ENCODE results near the gene GRAMD2B.

GRAMD2B gene

DNA sequence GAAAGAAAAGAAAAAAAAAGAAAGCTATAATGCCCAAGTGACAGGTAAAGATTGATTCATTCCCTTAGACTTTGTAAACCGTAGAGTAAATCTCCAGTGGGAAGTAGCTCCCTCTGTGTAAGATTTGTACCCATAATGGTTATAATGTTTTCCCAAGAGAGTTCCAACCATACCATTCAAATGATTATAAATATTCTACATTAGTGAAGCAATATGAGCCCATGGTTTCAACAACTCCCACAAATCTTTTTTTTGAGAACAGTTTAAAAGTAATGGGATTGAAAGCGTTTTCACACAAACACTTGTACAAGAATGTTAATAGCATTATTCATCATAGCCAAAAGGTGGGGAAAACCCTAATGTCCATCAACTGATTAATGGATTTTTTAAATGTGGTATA lies 58.0 kb downstream of the GRAMD2B start:
- peak; percentile 80 for DNase-seq

DNA sequence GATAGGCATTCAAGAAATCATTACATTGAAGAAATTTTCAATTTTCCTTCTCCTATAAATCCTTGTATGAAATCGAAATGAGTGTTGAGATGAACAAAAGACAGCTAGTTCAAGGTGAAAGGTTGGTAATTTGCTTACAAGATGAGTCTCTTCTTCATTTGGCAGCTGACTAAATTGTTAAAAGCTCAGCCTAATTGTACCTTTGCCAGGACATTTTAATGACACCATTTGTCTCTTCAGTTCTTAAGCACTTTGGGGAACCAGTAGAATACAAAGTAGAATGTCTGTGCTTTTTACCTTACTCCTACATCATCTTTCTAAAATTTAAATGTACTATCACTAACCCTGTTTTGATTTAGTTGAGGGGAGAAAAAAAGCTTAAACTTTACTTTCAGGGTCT lies 59.4 kb downstream of the GRAMD2B start:
- DNase-seq = no peak

DNA sequence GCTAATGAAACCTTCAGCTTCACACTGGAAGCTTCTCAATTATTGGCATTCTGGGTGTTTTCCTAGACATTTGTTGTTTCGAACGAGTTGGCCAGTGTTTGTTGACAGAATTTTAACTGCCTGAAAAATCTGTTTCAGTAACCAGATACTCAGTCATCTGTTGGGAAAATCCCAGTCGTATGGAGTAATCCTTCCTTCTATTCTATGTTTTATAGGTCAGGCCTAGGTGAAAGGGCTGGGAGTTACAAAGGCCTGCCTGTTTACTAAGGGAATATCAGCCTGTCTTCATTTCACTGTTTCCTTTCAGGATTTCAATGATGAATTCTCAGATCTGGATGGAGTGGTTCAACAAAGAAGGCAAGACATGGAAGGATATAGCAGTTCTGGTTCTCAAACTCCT lies 59.9 kb downstream of the GRAMD2B start:
- DNase-seq = no peak

DNA sequence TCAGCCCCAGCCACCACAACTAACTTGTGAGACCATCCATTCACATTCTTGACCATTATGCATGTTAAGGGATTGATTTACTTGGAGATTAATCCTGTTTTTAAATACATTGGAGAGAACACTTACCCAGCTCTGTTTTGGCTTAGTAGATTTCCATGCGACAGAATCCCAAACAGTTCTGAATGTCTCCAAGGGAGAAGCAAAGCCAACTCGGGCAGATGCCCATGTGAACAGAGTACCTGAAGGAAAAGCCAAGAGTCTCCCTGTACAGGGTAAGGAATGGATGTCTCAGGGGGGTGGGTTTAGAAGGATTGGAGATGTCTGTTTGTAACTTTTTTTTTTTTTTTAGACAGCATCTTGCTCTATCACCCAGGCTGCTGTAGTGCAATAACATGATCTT lies 61.0 kb downstream of the GRAMD2B start:
- DNase-seq = no peak

DNA sequence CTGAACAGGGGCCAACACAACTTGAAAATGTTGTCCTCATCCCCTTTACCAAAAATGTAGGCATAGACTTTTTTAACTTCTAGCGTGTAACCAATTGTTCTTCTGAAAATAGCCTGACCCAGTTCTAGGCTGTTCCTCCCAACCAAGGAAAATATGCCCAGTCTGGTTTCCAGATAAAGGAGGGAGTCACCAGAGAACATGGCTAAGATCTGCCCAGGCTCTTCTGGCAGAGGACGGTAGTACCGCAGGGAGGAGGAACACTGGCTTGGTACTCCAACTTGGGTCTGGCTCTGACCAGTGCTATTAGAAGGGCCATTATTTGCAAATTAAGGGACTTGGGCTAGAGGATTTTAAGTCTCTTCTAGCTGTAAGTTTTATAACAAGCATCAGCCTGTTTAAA lies 63.1 kb downstream of the GRAMD2B start:
- no peak for DNase-seq

DNA sequence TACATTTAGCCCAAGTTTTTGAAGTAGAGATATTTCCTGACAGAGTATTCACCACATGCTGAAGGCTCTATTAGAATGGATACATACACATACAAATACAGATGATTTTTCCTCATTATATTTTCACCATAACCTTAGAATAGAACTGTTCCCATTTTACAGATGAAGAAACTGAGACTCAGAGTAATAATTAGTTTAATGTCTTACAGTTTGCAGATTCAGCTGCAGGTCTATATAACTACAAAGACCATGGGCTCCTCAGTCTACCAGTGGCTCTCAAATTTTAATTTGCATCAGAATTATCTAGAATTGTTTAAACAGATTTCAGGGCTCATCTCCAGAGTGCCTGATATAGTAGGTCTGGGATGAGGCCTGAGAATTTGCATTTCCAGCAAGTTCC lies 64.4 kb downstream of the GRAMD2B start:
- DNase-seq = no peak

DNA sequence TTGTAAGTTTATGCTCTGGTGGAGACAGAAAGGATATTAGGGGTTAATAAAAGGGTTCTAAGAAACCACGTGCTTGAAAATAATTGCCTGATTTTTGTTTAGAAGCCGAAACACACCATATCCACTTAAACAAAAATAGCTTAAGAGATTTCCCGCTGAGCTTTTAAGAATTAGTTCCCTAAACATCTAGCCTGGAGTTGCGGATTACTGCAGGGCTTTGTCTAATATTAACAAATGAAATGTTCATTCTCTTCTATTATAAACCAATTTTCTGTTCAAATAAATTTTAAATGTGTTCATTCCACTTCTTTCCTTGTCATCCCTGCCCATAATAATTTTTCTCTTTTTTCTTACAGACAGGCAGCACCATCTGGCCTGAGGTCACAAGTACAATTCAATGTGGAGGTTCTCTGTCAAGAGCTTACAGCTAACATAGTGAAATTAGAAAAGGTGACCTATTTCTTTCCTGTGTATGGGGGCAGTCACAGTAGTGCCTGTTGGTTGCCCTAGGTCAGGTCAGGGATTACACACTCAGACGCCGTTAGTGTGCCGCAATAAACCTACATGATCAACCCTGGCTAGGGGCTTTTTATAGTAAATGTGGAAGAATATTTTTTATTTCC lies 65.3 kb downstream of the GRAMD2B start:
- DNase-seq = no peak

DNA sequence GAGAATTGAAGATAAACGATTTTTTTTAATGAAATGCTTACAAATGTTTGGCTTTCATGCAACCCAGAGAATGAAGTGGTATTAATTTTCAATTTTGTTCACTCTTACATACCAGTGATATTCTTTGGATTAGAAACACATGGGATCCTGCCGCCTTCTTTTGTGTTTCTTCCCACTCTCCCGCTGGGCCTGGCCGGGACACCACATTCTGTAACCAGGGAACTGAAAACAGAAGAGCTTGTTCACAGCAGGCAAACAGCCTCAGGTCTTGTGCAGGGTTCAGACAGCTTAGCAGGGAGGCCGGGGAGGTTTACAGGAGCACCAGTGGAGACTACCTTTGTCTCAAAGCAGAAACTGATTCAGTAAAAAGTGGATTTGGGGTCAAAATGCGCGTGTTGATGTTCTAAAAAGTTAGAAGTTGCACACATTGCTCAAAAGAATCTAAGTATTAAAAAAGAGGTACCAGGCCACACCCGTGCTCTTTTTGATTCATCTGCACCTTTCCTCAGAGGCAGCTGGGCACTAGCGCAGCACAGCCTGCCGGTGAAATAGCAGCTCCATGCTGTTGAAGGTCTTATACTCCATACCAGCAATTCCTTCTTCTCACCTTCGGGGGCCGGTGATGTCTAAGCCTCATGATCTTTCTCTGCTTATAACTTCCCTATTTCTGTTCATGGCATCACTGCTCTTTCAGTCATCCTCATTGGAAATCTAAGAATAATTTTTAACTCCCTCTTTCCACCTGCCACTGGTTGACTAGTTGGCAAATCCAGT lies 67.1 kb downstream of the GRAMD2B start:
- DNase-seq = peak; percentile 72

DNA sequence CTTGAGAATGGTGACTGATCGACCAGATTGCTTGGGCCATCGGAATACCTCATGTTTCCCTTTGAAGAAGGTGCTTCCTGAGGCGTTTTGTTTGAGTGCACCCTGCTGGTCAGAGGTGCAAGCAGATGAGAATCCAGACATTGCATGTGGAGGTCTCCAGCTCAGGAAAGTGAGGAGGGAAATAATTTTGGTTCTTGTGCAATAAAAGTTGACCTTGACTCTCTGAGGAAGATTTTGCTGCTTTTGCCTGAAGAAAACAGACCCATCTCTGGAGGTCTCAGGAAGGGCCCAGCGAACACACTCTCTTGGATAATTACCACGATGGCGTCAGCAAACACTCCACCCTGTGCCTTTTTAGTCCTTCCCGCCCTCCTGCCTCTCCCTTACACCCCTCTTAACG lies 69.7 kb downstream of the GRAMD2B start:
- peak; percentile 30 for DNase-seq

DNA sequence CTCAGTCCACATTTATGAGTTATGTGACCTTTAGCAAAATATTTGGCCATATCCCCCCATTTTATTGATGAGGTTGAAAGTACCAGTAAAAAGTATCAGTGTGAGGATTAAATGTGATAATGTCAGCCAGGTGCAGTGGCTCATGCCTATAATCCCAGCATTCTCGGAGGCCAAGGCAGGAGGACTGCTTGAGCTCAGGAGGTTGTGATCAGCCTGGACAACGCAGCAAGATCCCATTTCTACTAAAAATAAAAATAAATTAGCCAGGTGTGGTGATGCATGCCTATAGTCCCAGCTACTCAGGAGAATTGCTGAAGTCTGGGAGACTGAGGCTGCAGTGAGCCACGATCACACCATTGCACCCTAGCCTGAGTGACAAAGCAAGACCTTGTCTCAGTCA lies 71.2 kb downstream of the GRAMD2B start:
- DNase-seq = no peak

DNA sequence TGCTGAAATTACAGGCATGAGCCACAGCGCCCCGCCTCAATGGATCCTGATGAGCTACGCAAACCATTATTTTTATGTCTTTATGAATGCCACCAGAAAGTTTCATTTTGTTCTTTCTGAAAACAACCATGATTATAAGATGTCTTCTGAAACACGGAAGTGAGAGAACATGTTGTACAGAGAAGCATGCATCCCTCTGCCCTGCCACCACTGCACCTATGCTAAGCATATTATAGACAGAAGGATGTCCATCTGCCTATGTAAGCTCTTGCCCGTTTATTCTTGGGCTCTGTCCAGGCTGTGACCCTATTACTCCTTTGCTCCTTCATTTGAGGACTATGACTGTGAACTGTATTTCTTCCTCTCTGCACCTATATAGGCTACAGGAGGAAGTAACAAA lies 74.3 kb downstream of the GRAMD2B start:
- DNase-seq = no peak

DNA sequence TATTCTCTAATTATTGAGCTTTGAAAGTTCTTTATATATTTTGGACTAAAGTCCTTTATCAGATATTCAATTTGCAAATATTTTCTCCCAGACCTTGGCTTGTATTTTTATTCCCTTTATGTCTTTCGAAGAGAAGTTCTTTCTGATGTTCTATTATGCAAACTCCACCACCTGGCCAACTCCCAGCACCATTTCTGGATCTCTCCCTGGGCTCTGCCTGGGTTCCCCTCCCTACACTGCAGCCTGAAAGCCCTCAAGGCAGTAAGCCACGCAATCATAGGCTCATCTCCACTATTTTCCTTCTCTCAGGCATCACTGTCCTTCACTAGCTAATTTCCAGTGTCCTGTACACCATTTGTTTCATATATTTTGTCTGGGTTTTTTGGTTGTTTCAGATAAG lies 76.1 kb downstream of the GRAMD2B start:
- DNase-seq = no peak

DNA sequence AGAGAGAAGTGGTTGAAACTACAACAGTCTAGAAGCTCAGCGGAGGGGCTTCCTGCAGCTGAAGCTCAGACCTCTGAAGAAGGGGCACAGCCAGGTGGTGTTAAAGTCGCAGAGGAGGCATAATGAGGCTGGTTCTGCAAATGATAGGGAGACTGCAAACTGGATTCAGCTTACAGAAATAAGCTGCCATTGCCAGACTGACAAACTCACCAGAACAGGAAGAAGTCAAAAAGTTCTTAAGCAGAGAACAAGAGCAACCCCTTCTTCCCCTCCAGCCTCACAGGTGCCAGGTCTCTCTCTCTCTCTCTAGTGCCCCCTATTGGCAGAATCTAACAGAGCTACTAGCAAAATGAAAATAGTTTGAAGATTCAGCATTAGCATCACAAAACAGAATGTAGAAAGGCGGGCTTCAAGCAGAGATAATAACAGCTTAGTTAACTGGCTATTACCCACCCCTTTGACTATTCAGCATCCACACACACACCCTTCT lies 76.7 kb downstream of the GRAMD2B start:
- peak; percentile 4 for DNase-seq

DNA sequence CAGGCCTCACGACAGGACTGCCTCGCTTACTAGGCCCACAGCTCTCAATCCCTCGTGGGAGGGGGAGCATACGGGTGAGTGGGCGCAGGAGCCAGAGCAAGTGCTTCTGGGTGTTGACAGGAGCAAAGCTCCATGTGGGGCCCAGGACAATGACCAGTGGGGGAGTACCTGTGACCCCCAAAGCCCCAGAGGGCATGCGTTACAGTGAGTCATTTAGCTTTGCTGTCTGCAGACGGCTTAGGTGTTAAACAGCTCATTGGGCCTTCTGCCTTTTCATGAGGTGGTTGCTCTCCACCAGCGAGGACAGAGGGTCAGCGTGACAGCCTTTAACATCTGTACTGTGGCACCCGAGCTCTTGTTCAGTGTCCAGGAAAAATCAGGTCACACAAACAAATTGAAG lies 78.2 kb downstream of the GRAMD2B start:
- no peak for DNase-seq

DNA sequence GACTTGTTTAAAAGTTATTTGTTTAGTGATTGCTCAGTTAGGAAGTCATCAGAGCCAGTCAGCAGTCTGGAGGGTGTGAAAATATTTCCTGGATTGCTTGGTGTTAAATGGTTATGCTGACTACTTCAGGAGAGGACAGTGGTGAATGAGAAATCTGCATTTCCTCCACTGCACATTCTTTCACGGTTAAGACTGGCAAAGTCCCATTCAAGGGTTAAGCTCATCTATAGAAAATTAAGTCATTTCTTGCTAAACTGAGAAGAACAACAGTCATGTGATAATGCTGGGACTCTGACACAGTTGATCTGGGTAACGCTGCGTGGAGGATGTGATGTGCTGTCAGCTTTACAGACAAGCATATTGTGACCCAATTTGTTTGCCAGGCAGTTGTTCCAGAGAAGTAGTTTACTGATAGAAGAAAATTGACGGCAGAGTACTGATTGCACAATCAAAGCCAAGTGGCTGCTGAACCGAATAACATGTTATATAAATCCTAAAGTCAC lies 80.4 kb downstream of the GRAMD2B start:
- peak; percentile 45 for DNase-seq

DNA sequence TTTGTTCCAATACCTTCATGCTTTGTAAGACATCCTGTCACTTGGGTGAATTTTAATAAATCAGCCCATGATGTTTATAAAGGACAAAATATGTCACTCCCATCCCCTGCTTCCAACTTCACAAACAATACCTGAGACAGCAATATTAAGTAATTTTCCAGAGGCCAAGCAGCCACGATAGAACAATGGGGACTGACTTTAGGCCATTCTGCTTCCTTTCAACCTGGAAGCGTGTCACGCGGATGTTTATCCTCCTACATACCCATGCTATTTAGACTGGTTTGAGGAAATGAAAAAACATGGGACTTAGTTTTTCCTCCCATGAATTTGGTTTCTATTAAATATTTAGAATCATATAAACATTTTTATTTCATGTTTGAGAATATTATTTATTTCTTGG lies 82.9 kb downstream of the GRAMD2B start:
- no peak for DNase-seq

DNA sequence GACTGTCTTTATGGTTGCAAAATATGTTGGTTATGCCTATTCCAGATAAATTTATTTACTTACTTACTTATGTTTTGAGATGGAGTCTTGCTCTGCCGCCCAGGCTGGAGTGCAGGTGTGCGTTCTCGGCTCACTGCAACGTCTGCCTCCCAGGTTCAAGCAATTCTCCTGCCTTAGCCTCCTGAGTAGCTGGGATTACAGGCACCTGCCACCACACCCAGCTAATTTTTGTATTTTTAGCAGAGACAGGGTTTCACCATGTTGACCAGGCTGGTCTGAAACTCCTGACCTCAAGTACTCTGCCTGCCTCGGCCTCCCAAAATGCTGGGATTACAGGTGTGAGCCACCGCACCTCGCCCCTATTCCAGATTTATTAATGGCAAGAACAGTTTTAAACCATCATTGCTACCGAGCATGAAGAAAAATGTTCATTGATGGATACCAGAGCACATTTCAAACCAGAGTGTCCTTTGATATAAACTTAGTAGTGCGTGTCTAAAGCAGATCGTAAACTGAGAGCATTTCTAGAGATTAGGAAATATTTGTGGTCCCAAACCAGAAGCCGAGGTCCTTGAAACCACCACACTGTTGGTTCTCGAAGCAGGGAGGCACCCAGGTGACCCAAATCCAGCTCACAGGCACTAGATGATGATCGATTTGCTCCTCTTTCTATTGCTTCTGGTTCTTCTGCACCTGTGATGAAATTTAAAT lies 85.2 kb downstream of the GRAMD2B start:
- no peak for DNase-seq

DNA sequence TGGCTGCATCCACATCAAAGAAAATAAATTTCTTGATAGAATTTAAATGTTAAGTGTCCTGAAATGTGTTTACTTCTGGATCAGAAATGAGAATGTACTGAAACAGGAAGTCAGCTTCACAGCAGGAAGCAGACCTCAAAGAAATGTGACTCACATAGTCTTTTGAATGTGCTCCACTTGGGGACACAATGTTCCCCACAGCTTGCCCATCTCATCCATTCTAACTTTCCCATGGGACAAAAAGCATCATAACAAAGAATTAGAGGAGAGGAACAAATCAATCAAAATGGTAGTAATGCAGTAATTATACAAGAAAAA lies 85.7 kb downstream of the GRAMD2B start:
- no peak for DNase-seq

DNA sequence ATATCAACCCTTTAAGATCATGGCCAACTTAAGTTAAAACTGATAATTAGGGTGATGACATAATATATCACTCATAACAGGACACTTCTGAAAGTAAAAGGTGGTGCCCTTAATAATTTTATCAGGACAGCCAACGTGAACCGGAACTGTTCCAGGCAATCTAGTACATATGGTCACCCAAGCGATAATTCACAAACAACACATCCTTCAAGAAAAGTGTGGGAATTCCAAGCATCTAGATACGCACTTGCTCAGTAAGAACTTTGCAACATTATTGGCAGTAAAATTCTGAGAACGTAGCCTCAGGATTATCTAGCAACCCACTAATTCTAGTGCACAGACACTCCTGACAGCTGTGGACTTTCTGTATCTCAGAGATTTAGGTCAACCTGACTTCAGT lies 86.1 kb downstream of the GRAMD2B start:
- DNase-seq = no peak

DNA sequence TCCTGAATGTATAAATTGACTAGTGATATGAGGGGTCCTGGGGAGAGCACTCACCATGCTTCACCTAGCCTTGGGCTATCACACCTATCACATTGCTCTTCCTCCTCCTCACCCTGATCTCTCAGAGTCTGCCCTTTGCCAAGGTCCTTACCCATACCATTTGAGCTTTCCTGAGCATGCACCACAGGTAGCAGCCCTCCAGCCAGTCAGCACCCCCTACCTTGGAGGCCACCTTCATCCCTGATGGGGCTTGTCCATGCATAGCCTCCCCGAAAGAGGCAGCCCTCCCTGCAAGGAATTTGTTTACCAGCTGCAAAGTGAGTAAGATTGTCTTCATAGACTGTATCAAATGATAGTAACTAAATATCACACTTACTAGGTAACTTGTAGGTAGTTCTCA lies 88.8 kb downstream of the GRAMD2B start:
- no peak for DNase-seq

DNA sequence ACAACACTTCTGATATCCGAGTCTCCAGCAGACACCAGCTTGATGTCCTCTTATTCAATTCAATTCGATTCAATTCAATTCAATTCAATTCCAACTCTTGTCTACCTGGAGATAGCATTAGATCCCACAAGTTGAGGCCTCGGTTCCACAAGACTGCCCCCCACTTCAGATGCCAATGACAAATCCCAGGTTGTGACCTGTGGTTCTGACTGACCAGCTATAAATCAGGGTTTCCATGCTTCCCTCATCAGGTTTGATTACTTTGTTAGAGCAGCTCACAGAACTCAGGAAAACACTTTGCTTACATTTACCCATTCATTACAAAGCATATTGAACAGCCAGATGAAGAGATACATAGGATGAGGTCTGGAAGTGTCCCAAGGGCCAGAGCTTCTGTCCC lies 89.2 kb downstream of the GRAMD2B start:
- no peak for DNase-seq

DNA sequence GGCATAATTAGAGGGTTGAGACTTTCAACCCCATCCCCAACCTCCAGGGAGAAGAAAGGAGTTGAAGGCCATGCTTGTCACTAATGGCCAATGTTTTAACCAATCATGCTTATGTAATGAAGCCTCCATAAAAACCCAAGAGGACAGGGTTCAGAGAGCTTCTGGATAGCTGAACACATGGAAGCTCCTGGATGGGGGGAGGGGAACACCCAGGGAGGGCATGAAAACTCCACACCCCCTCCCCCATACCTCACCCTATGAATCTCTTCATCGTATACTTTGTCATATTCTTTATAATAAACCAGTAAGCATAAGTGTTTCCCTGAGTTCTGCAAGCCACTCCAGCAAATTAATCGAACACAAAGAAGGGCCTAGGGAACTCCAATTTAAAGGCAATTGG lies 90.1 kb downstream of the GRAMD2B start:
- DNase-seq = no peak

DNA sequence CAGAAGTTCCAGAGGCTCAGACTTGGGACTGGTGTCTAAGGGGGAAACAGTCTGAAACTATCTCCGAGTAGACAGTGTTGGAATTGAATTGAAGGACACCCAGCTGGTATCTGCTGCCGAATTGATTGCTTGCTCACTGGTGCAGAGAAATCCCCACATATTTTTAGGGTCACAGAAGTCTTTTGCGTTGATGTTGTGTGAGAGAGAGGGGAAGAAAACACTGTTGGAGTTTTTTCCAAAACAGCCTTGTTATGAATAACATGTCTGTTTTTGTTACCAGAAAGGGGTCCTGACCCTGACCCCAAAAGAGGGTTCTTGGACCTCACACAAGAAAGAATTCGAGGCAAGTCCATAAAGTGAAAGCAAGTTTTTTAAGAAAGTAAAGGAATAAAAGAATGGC lies 90.5 kb downstream of the GRAMD2B start:
- no peak for DNase-seq

DNA sequence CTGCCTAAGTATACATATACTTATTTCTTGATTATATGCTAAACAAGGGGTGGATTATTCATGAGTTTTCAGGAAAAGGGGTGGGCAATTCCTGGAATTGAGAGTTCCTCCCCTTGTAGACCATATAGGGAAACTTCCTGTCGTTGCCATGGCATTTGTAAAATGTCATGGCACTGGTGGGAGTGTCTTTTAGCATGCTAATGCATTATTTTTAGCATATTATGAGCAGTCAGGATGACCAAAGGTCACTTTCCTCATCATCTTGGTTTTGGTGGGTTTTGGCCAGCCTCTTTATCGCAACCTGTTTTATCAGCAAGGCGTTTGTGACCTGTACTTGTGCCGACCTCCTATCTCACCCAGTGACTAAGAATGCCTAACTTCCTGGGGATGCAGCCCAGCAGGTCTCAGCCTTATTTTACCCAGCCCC lies 90.9 kb downstream of the GRAMD2B start:
- DNase-seq = no peak

Data from fibroblast of skin of abdomen (primary cell).